Medulla oblongata (tissue), 1 donor: ENCODE measurements around the gene RXRA.

Experiments
- DNase-seq: peaks from one replicate; pipeline ENCODE4 v3.0.0-alpha.2; 2015; ENCODE audit errors: extremely low spot score

RXRA gene

DNA sequence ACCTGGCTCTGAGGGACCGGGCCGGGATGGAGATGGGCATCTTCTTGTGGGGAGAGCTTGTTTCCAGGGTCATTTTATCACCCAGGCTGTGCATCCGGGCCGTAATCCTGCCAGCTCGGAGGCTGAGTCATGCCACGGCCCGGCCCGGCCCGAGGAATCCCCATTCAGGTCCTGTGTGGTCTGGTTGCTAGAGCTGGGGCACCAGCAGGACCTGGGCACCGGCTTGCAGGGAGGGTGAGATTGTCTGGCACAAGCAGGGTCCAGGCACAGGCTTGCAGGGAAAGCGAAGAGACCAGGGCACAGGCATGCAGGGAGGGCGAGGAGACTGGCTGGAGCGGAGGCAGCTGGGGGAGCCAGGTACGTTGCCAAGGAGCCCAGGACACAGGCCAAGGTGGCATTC, 106.8 kb downstream of the RXRA start:
- peak; percentile 48 for DNase-seq

DNA sequence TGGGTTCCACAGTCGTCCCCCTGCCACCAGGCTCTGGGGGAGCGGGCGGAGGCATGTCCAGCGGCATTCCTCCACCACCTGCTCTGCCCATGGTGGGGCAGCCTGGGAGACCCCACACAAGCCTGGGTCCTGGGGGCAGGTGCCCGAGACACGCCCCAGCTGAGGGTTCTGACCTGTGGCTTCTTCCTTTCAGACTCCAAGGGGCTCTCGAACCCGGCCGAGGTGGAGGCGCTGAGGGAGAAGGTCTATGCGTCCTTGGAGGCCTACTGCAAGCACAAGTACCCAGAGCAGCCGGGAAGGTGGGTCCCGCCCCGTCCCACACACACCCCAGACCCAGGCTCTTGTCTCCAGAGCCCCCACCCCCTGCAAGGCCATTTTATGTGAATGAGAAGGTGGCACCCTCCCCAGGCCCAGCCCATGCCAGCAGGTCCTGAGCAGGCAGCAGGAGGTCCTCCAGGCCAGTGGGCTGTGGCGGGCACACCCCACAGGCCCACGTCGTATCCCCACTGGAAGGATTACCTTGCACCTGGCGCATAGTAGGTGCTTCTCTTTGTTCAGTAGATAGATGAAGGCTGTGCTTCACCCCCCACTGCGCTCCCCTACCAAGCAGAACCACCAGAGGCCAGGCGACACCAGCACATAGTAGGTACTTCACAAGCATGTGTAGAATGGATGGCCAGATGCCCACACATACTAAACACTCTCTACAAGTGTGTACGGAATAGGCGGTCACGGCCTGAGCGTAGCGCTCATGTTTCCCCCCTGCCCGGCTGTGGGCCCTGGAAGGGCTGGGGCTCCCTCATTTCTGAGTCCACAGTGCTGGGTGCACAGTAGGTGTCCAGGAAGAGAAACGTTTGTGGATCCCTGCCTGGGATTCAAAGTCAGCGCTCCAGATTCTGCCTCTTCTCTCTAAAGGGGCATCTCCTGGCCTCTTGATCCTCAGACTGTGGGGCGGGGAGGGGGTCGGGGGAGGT, 107.9 kb downstream of the RXRA start:
- DNase-seq: no peak

DNA sequence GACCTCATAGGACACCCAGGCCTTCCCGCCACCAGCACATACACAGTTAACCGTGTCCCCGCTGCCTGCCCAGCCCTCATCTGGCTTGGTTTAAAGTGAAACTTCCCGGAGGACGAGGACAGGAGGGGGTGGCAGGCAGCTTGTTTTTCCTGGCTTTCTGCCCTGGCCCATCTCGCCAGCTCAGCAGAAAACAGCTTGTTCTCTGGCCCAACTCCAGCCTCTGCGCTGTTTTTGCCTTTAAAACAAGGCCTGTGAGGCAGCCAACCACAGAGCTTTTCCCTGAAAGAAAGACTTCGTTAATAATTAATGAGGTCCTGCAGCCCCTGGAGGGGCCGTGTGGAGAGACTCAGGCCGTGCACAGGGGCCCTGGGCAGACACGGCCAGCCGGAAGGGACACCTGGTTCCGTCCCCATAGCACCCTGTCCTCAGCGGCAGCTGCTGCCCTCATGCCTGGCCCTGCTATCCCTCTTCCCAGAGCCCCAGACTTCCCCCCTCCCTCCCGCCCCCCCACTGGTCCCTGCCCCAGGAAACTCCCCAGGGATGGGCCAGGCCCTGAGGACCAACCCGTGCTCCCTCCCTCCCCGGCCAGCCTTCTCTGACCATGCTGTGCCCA, 108.7 kb downstream of the RXRA start:
- peak; percentile 97 for DNase-seq

DNA sequence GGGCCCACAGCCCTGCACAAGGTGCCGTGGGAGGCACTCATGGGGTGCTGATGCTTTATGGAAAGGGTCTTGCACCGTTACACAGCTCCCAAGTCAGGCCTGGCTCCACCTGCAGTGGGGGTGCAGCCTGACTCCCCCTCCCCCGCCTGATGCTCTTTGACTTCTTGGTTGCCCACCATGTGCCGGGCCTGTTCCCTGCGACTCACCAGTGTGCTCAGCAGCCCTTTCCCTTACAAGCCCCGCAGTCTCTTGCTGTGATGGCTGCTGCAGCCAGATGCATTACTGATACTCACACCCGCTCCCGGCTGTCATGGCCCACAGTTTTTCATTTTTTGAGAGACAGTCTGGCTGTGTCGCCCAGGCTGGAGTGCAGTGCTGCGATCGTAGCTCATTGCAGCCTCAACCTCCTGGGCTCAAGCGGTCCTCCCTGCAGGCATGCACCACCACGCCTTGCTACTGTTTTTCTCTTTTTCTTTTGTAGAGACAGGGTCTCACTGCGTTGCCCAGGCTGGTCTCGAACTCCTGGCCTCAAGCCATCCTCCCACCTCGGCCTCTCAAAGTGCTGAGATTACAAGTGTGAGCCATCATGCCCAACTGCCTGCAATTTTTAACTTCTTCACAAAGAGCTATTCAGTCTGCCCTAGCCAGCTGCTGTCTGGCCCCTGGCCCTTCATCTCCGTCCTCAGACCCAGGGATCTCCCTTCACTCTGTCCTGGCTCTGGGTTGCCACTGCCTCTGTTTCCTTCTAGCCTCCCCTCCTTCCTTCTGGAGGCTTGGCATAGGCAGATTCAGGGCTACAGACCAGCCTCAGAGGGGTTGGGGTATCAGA, 109.5 kb downstream of the RXRA start:
- DNase-seq: peak; percentile 76

DNA sequence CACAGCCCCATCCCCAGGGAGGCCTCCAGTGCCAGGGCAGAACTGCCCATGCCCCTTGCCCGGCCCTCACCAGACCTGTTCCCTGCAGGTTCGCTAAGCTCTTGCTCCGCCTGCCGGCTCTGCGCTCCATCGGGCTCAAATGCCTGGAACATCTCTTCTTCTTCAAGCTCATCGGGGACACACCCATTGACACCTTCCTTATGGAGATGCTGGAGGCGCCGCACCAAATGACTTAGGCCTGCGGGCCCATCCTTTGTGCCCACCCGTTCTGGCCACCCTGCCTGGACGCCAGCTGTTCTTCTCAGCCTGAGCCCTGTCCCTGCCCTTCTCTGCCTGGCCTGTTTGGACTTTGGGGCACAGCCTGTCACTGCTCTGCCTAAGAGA, 110.1 kb downstream of the RXRA start:
- no peak for DNase-seq

DNA sequence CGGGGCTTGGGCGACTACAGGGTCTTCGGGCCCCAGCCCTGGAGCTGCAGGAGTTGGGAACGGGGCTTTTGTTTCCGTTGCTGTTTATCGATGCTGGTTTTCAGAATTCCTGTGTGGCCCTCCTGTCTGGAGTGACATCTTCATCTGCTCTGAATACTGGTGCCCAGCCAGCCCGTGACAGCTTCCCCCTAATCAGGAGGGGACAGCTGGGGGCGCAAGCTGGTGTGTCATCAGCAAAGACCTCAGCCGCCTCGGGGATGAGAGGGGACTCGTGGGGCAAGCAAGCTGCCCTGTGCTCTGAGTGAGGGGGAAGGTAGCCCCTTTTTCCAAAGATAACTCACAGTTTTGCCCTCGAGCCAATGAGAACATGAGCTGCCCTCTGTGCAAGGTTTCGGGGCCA, 110.7 kb downstream of the RXRA start:
- DNase-seq: no peak

DNA sequence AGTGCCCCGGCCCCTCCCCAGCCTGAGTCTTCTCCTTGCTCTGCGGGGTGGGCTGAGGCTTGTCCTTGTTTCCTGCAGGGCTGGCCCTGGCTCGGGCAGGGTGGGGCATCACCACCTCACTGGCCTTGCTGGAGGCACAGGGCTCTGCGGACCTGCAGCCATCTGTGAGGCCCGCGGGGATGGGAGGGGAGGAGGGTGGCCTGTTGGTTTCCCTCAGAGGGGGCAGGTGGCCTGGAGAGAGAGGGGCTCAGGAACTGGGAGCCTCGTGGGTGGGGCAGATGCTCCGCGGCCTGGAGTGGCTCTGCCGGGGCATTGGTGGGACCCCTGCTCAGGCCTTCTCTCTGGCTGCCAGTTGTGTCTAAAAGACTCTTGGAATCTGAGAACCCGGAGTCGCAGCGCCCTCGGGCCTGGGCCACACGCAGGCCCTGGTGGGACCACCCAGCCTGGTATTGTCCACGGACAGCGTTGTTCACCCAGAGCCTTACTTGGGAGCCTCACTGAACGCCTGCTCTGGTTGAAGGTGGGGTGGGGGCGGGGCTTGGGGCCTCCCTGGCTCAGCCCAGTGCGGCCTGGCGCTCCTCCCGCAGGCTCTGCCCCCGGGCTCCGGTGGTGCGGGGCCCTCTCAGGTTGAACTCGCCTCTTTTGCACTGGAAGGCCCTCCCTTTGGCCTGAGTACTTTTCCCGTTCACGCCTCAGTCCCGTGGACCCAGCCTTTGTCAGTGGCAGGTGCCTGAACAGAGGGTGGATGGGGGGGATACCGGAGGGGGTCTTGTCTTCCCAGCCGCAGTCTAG, 111.3 kb downstream of the RXRA start:
- DNase-seq: no peak

DNA sequence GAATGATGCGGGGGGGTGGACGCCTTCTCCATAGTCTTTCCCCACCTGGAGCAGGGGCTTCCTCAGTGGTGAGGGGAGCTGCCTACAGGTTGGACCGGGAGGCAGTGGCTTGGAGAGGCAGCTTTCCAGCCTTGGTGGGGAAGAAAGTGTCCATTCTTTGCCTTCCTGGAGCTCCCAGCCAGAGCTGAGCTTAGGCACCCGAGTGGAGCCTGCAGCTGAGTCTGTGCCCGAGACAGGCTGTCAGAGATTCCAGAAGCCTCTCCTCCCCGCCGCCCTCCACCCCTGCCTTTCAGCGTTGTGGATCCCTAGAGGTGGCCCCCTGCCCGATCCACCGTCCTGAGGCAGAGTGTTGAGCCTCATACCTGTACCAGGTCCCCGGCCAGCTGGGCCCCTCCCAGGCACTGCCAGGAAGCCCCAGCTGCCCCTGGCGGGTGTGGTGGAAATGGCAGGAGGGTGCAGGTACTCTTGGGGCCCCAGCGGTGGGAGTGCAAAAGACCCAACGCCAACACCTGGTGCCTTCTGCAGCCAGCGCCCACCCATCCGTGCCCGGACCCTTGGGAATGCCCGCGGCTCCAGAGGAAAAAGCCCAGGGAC, 112.0 kb downstream of the RXRA start:
- no peak for DNase-seq

DNA sequence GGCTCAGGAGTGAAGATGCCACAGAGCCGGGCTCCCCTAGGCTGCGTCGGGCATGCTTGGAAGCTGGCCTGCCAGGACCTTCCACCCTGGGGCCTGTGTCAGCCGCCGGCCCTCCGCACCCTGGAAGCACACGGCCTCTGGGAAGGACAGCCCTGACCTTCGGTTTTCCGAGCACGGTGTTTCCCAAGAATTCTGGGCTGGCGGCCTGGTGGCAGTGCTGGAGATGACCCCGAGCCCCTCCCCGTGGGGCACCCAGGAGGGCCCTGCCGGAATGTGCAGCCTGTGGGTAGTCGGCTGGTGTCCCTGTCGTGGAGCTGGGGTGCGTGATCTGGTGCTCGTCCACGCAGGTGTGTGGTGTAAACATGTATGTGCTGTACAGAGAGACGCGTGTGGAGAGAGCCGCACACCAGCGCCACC, 113.1 kb downstream of the RXRA start:
- DNase-seq: no peak

DNA sequence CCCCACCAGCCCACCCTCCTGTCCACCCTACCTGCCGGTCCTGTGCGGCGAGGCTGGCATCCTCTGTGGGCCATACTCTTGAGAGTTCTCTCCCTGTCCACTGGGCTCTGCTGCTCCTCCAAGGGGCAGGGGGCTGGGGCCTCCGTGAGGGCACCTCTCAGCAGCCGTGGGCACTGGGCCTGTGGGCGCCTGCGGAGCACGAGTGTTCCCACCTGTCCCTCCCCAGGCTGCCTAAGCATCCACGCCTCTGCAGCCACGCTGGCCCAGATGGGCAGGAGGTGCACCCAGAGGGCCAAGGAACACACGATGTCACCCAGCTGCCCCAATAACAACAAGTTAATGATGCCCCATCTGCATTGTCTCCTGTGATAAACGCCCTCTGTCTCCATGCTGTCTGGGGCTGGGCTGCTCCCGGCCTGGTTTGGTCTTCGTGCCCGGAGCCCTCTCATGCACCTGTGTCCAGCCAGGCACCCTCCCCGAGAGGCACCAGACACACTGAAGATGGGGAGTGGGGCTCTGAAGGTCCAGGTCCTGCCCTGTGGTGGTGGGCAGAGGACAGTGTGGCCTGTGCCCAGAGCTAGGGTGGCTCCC, 114.5 kb downstream of the RXRA start:
- DNase-seq: no peak

DNA sequence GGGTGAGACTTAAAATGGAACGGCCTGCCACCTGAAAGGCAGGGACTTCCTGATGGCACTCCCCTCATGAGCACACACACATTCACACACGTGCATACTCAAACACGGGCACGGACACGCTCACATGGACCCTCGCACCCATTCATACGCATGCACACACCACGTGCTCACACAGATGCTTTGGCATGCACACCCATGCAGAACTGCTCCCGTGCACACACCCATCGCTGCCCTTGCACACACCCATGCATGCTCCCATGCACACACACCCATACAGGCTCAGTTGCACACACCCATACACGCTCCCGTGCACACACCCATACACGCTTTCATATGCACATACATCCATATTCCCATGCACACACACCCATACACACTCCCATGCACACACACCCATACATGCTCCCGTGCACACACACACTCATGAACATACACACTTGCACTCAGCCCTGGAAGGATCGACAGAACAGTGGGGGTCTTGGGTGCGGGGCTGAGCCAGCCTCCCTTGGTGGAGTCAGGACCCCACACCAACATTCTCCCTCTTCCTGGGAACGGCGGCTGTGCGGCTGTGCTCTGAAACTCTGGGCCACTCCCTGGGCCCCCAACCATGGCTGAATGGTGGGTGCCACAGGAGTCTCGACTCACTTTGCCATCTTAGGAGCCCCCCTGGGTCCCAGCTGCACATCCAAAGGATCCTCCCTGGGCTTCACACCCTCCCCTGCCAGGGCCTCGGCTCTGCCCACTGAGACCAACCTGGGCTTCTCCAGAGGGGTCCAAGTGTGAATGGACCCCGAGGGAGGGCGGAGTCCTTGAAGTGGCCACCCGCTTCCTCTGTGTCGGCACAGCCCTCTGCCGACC, 115.2 kb downstream of the RXRA start:
- DNase-seq: no peak

DNA sequence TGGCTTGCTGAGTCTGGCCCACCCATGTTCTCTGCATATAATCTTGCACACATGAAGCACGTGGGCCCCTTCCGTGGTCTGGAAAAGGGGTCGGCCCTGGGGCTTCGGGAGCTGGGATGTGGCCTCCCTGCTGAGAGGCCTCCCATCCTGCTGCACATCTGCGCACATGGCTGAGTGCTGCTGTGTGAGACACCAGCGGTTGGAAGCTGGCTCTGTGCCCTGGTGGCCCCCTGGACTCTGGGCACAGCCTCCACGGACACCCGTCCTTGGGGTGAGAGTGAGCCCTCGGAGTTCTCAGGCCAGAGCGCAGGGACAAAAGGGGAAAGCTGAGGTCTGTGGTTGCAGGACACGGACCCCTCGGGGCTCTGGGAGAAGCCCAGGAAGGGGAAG, 115.8 kb downstream of the RXRA start:
- no peak for DNase-seq

DNA sequence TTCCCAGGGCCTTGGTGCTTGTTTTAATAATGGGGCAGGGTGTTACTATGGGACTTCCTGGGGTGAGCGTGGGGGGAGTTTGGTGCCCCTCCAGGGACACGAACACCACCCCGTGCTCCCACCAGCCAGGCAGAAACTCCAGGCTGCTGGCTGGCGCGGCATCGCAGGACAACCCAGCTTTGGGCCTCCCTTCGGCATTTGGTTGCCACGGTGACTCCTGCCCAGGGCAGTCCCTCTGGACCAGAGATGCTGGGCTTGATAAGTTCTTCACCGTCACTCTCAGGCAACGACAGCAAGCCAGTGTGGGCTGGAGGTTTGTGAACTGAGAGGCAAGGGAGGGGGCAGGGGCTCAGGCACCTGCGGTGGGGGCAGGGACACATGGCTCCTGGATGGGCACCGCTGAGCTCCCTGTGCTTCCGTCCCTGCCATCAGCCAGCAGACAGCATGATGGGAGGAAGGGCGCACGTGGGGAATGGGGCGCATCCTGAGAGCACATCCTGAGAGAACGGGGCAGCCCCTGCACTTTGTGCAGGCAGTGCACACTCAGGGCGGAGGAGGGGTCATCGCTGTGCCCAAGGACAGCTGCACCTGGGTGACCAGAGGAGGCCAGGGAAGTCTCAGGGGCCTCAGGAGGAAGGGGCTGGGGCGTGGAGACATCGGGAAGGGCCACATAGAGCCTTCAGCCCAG, 116.4 kb downstream of the RXRA start:
- no peak for DNase-seq

DNA sequence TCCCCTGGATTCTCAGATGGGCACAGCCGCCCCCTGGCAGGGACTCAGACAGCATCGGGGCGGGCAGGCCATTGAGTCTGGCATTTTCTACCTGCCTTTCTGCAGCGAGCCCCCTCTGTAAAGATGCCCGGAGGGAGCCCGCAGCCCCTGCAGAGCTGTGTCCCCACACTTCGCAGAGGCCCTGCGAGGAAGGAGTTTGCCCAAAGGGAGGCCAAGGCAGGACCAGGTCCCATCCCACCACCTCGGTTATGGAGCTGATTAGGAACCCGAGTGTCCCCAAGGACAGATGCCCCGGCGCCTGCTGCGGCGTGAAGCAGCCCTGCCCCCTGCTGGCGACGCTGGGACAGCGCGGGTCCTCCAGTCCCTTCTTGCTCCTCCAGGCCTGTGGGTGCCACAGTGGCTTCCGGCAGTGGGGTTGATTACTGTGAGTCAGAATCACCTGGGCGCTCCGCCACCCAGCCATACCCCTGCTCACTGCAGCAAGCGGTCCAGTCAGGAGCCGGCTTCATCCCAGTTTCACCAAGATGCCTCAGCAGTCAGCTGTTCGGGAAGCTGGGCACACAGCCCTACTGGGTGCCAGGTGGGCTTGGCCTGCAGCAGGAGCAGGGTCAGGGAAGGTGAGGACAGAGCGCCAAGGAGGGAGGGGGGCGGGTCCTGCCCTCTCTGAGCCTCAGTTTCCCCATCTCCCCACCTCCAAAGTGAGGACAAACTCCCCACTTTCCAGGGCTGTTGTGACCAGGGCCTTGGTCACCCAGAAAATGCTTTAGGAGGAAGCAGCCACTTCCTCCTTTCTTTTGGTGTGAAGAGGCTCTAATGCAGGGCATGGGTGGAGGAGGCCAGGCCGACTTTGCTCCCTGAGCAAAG, 117.2 kb downstream of the RXRA start:
- DNase-seq: peak; percentile 84

DNA sequence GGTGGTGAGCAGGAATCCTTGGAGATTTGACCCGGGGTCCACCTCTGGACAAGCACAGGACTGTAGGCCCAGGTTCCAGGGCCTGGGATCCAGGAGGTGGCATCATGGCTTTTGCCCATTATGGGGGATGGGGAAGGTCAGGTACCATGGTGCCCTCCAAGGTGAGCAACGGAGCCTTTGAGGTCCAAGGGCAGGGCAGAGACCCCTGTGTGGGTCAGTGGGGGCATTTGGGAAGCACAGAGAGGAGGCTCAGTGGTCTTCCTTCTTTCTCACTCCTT, 117.7 kb downstream of the RXRA start:
- DNase-seq: no peak

DNA sequence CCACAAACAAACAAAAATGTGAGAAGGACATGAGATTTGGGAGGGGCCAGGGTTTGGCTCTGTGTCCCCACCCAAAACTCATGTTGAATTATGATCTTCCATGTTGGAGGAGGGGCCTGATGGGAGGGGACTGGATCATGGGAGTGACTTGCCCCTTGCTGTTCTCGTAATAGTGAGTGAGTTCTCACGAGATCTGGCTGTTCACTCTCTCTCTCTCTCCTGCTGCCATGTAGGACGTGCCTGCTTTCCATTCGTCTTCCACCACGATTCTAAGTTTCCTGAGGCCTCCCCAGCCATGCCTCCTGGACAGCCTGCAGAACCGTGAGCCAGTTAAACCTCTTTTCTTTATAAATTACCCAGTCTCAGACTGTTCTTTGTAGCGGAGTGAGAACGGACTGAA, 118.7 kb downstream of the RXRA start:
- DNase-seq: no peak

DNA sequence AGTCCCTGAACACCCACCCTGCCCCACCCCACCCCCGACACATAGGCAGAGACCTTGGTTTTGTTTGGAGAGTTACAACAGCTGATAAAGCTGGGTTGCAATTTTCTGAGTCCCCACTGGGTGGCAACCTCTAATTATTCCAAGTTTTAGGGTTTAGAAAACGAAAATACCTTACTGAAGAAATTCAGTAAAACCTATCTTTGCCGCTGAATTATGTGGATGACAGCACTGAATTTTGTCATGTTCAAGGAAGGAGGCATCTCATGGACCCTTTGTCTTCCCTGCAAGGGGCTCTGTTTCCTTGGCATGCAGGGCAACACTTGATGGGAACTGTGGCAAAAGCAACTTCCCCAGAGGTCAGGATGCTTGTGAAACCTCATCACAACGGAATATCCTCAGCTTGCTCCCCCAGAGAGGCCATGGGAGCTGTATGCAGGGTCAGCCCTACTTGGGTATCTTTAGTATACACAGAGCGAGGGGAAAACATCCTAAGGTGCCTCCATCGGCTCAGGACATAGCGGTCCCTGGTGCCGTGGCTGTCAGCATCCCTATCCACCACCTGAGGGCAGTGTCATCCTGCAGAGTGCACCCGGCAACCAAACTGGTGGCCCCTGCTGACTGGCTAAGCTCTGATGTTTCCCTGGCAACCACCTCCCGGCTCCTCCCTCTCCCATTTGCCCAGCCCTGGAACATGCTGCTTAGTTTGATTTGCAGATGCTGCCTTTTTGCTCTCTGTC, 123.1 kb downstream of the RXRA start:
- DNase-seq: peak; percentile 96
